Measurements from ENCODE around the gene ESRRG.

DNA sequence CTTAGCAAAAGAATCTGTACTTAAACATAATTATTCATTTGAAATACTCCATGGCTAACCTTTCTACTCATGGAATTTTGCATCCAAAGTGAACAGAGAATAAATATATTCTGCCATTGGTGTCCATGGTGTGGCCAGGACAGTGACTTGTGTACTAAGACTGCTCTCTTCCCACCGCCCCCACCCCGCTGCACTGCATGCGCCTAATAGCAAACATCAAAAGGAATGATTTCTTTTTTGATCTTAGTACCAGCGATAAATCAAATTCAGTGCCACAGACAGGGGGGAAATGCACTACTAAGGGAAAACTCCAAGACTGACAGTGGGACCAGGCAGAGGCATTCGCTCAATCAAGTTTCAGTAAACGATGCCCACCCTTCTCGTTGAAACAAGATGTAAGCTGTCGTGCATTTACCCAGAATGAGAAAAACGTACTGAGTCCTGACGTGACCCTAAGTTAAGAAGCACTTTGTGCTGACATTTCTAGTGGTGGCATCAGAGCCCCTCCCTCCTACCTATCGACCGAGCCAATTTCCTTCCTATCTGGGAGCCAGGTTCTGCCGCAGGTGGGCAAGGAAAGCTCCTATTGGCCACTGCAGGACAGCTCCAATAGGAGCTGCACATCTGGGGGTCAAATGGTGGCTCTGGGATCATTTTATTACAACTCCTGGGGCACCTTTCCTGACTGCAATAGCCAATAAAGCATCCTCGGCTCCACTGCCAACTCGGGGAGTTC, 12.5 kb downstream of the ESRRG start:
- TF ChIP-seq, protein P1, sequence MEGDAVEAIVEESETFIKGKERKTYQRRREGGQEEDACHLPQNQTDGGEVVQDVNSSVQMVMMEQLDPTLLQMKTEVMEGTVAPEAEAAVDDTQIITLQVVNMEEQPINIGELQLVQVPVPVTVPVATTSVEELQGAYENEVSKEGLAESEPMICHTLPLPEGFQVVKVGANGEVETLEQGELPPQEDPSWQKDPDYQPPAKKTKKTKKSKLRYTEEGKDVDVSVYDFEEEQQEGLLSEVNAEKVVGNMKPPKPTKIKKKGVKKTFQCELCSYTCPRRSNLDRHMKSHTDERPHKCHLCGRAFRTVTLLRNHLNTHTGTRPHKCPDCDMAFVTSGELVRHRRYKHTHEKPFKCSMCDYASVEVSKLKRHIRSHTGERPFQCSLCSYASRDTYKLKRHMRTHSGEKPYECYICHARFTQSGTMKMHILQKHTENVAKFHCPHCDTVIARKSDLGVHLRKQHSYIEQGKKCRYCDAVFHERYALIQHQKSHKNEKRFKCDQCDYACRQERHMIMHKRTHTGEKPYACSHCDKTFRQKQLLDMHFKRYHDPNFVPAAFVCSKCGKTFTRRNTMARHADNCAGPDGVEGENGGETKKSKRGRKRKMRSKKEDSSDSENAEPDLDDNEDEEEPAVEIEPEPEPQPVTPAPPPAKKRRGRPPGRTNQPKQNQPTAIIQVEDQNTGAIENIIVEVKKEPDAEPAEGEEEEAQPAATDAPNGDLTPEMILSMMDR (conservative IDR thresholded peaks at IDR 0.05; ENCODE audit: low read length), result no peak
- TF ChIP-seq EZH2phosphoT487 (IDR thresholded peaks at IDR 0.05; ENCODE audit: borderline replicate concordance), result no peak

Measured in Loucy (cell line).